Measurements from ENCODE around the gene ZNF71. TPM values are rescaled to one million over a fixed set of nuclear protein-coding genes. Genes with fewer than 3 reads are reported as not detected.
A peak's percentile ranks its signal among the peaks of the same experiment; 100 is the strongest.

ZNF71 gene
- total and polyA plus RNA-seq, 2 of the 8 experiments (the other 6 are each of a cell fraction or from before 2014, with no cell fraction given), result 8.2 to 12.4 TPM

DNA sequence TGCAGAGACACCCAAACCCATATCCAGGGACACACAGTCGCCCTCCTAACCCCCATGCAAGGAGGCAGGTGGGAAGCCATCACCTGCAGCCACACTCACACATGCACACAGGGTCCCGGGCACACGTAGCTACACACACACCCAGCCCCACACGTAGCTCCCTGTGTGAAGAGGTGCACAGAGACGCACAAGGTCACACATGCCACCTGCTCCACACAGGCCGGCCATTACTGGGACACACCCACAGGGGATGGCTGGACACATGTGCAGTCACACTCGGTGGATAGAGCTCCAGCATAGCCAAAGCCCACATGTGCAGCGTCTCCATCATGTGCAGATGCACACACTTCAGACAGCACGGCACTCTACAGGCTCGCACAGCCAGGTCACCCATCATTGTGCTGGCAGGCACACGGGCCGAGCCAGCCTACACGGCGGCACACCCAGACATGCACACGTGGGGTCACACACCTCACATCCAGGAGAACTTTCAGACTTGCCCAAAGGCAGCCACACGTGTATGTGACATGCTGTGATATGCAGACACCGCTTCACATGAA is 75.4 kb downstream of the ZNF71 start:
- H3K4ac ChIP-seq (replicated peaks; ENCODE audit: insufficient read length, low read depth, low read length), result no peak overlapping the region
- H3K4me1 ChIP-seq (replicated peaks in 1 of 4; ENCODE audit: control insufficient read depth in 3 of 4, insufficient read depth in 4 of 4, low read length in 3 of 4), result peaks cover 0 to 10% (median 0%) of the 10 kb centered on the region in 4 experiments; a peak in 1 of 7 replicates
- H2BK5ac ChIP-seq (ENCODE audit: low read depth, low read length), result no peak overlapping the region; the same call in 1 of the 2 replicates
- no peaks in the 10 kb centered on the region for H3K79me1 ChIP-seq (ENCODE audit: low read depth, low read length)
- peaks cover 8% of the 10 kb centered on the region for H3K23me2 ChIP-seq (ENCODE audit: low read depth, low read length)
- 74% methylated on average over 16 of the region's 17 CpGs; no CpG with 5 or more reads in 1 of the 2 experiments for WGBS, 2 experiments (ENCODE audit: extremely low coverage in 1 of 2, insufficient coverage in 1 of 2, insufficient read length in 1 of 2, insufficient replicate concordance in 2 of 2, low coverage in 1 of 2, low lambda C conversion rate in 2 of 2, missing lambda C conversion rate in 1 of 2)
- H2BK15ac ChIP-seq (ENCODE audit: low read length), result no peak overlapping the region
- DNase-seq (ENCODE audit: low read depth in 1 of 2, low spot score in 2 of 2) (no peak), FAIRE-seq (no peak)
- no peak overlapping the region for H2BK120ac ChIP-seq (replicated peaks; ENCODE audit: low read depth, low read length)
- no peak overlapping the region for H4K91ac ChIP-seq (replicated peaks; ENCODE audit: insufficient read length, low read length)
- no peak overlapping the region for H2AFZ ChIP-seq (ENCODE audit: low read length)
- peak overlapping the region in 1 of 2 experiments; percentile 91; a peak in 1 of 4 replicates for H3K4me2 ChIP-seq (ENCODE audit: insufficient read depth in 1 of 2, low read depth in 2 of 2, low read length in 2 of 2)
- H3K9me3 ChIP-seq (ENCODE audit: insufficient read depth in 2 of 2, low read depth in 1 of 2, low read length in 1 of 2), result peaks cover 56 to 82% of the 10 kb centered on the region in 2 experiments
- ChIA-PET POLR2A (ENCODE audit: partially characterized antibody) (no interaction called here), CTCF (ENCODE audit: partially characterized antibody) (interaction anchor here (0.6 kb wide), 1 partner anchor 18 kb away, joined by 3 read pairs; no protein-coding TSS in a partner anchor)
- H3K36me3 ChIP-seq (ENCODE audit: control insufficient read depth in 2 of 4, insufficient read depth in 4 of 4, low read length in 3 of 4), result no peaks in the 10 kb centered on the region
- no peak overlapping the region for H3K9ac ChIP-seq (replicated peaks in 1 of 4; ENCODE audit: extremely low read depth in 1 of 4, low read depth in 3 of 4, low read length in 3 of 4)
- no peak overlapping the region for H2AK5ac ChIP-seq (ENCODE audit: low read depth, low read length)
- H3K14ac ChIP-seq (ENCODE audit: insufficient read length), result no peak overlapping the region
- no peak overlapping the region for H3K18ac ChIP-seq (ENCODE audit: extremely low read depth, low read length)
- H4K20me1 ChIP-seq (replicated peaks in 1 of 2; ENCODE audit: control insufficient read depth in 1 of 2, insufficient read depth in 2 of 2, low read length in 2 of 2), result peaks cover 0 to 3% of the 10 kb centered on the region in 2 experiments
- H3K27ac ChIP-seq (ENCODE audit: low read depth, low read length), result no peak overlapping the region
- no peak overlapping the region for H3K23ac ChIP-seq (ENCODE audit: insufficient read length)
- H3K79me2 ChIP-seq (ENCODE audit: control insufficient read depth in 1 of 2, insufficient read depth in 2 of 2, low read length in 2 of 2), result no peaks in the 10 kb centered on the region
- no peak overlapping the region for H4K5ac ChIP-seq (ENCODE audit: insufficient read length, low read depth, low read length)
- no peaks in the 10 kb centered on the region for H3K27me3 ChIP-seq (replicated peaks in 1 of 4; ENCODE audit: control insufficient read depth in 3 of 4, extremely low read depth in 1 of 4, insufficient read depth in 3 of 4, low read length in 3 of 4)
- no peak overlapping the region for H2BK20ac ChIP-seq (ENCODE audit: low read length)
- H4K8ac ChIP-seq (ENCODE audit: extremely low read depth, insufficient read depth, low read length), result no peak overlapping the region
- H3K4me3 ChIP-seq (ENCODE audit: extremely low read depth in 1 of 4, insufficient read depth in 2 of 4, low read depth in 3 of 4, low read length in 4 of 4), result peak overlapping the region in 1 of 4 experiments; percentile 92; a peak in 1 of 8 replicates
- H2BK12ac ChIP-seq (ENCODE audit: low read depth, low read length), result no peak overlapping the region
- H3K56ac ChIP-seq (replicated peaks; ENCODE audit: insufficient read length, low read depth, low read length), result no peak overlapping the region
- TF ChIP-seq CREB1 (IDR thresholded peaks at IDR 0.05) (no peak), CTBP2 (IDR thresholded peaks at IDR 0.05; ENCODE audit: borderline replicate concordance, insufficient read depth, insufficient read length, low read length) (no peak), SP2 (IDR thresholded peaks at IDR 0.05; ENCODE audit: low read length) (no peak), SIRT6 (IDR thresholded peaks at IDR 0.05; ENCODE audit: low read length) (no peak)
- TF ChIP-seq, protein P1, sequence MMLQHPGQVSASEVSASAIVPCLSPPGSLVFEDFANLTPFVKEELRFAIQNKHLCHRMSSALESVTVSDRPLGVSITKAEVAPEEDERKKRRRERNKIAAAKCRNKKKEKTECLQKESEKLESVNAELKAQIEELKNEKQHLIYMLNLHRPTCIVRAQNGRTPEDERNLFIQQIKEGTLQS (IDR thresholded peaks at IDR 0.05; ENCODE audit: insufficient read depth, low read depth, low read length), result no peak
- TF ChIP-seq, protein P2, sequence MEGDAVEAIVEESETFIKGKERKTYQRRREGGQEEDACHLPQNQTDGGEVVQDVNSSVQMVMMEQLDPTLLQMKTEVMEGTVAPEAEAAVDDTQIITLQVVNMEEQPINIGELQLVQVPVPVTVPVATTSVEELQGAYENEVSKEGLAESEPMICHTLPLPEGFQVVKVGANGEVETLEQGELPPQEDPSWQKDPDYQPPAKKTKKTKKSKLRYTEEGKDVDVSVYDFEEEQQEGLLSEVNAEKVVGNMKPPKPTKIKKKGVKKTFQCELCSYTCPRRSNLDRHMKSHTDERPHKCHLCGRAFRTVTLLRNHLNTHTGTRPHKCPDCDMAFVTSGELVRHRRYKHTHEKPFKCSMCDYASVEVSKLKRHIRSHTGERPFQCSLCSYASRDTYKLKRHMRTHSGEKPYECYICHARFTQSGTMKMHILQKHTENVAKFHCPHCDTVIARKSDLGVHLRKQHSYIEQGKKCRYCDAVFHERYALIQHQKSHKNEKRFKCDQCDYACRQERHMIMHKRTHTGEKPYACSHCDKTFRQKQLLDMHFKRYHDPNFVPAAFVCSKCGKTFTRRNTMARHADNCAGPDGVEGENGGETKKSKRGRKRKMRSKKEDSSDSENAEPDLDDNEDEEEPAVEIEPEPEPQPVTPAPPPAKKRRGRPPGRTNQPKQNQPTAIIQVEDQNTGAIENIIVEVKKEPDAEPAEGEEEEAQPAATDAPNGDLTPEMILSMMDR (IDR thresholded peaks at IDR 0.05; ENCODE audit: control extremely low read depth in 1 of 3, insufficient read depth in 1 of 3, low read depth in 1 of 3, low read length in 3 of 3), result no peak

Measured in H1 (cell line).